A673 (cell line): ENCODE measurements around the gene EIF2B2. TPM values are rescaled to one million over a fixed set of nuclear protein-coding genes. Genes with fewer than 3 reads are reported as not detected.

Experiments
- BruUV-seq: library from RNA; stranded (reverse); fragments of 400-500 nt; replicated peaks from 2 replicates; lab custom pipeline; 2021; lab: Mats Ljungman, UMichigan
- CTCF ChIA-PET: fragments of 300-600 bp; sonication (Branson Sonifier 250); formaldehyde crosslinking; loops from one replicate; lab custom pipeline; 2022; ENCODE audit warnings: antibody characterized with exemption; lab: Charles Lee
- POLR2A ChIA-PET: fragments of 300-600 bp; sonication (Branson Sonifier 250); formaldehyde crosslinking; loops from one replicate; lab custom pipeline; 2022; ENCODE audit warnings: antibody characterized with exemption; ENCODE audit not compliant: low non-redundant PET; lab: Charles Lee
- DNase-seq: peaks from one replicate; pipeline ENCODE4 v3.0.0-alpha.2; 2015; ENCODE audit warnings: low spot score
- H3K27ac ChIP-seq: fragments of 200-600 bp; sonication (generic); 2 replicates; pipeline ENCODE4 v1.5.1; 2016; ENCODE audit warnings: mixed run types, low read depth, mild to moderate bottlenecking, mixed read lengths, antibody characterized with exemption, low read length; ENCODE audit not compliant: poor library complexity, severe bottlenecking
- H3K27me3 ChIP-seq: fragments of 200-600 bp; sonication (generic); replicated peaks from 2 replicates; pipeline ENCODE4 v1.6.1; 2017; ENCODE audit warnings: mixed run types, low read depth, mild to moderate bottlenecking, mixed read lengths, antibody characterized with exemption, low read length; ENCODE audit not compliant: insufficient read depth, poor library complexity
- H3K36me3 ChIP-seq: fragments of 200-600 bp; sonication (generic); 2 replicates; pipeline ENCODE4 v1.6.1; 2016; ENCODE audit warnings: mixed run types, mild to moderate bottlenecking, mixed read lengths, antibody characterized with exemption, low read length; ENCODE audit not compliant: insufficient read depth, poor library complexity, severe bottlenecking
- H3K4me1 ChIP-seq: fragments of 200-600 bp; sonication (generic); 2 replicates; pipeline ENCODE4 v1.6.1; 2017; ENCODE audit warnings: mixed run types, mild to moderate bottlenecking, mixed read lengths, antibody characterized with exemption, low read length; ENCODE audit not compliant: insufficient read depth, poor library complexity, severe bottlenecking
- H3K4me3 ChIP-seq: fragments of 200-600 bp; sonication (generic); 2 replicates; pipeline ENCODE4 v1.5.1; 2016; ENCODE audit warnings: low read depth, mixed run types, mild to moderate bottlenecking, mixed read lengths, low read length; ENCODE audit not compliant: poor library complexity, severe bottlenecking
- H3K9me3 ChIP-seq: fragments of 200-600 bp; sonication (generic); 2 replicates; pipeline ENCODE4 v1.6.1; 2016; ENCODE audit warnings: mixed run types, low read depth, mild to moderate bottlenecking, mixed read lengths, antibody characterized with exemption, low read length; ENCODE audit not compliant: poor library complexity, severe bottlenecking
- EZH2 ChIP-seq: fragments of 200-600 bp; sonication (generic); IDR thresholded peaks from 2 replicates; pipeline ENCODE4 v1.6.1; 2017; ENCODE audit warnings: borderline replicate concordance, low read depth, mild to moderate bottlenecking, mixed read lengths, antibody characterized with exemption, low read length; ENCODE audit not compliant: poor library complexity, severe bottlenecking
- intact Hi-C: fragments of 100-400 bp; cut with micrococcal nuclease; formaldehyde crosslinking; loops from one replicate; pipeline ENCODE4 v1.10.0; 2022; ENCODE audit not compliant: unreplicated experiment
- total RNA-seq: library from RNA; stranded (reverse); gene quantifications from 2 replicates; pipeline ENCODE4 v1.2.3, GENCODE V29; 2021
- TF ChIP-seq, protein P1 (sequence below): fragments of 300-800, 200-600 bp; sonication (generic); conservative IDR thresholded peaks from 2 replicates; pipeline ENCODE4 v1.5.1; 2017; ENCODE audit warnings: low read depth, mild to moderate bottlenecking, antibody characterized with exemption, low read length, moderate library complexity, mixed read lengths

The EIF2B2 gene
- total RNA-seq, 1 experiment from 2014 or later, result 106 TPM

DNA sequence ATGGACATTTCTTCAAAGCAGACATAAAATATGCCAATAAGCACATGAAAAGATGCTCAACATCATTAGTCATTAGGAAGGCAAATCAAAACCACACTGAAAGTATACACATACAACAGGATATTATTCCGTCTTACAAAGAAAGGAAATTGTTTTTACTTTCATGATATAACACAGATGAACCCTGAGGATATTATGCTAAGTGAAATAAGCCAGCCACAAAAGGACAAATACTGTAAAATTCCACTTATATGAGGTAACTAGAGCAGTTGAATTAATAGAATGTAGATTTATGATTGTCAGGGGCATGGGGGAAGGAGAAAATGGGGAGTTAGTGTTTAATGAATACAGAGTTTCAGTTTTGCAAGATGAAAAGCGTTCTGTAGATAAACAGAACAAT, 56.9 kb downstream of the EIF2B2 start:
- no peaks in the 10 kb centered on the region for H3K27me3 ChIP-seq
- peaks cover 7% of the 10 kb centered on the region for H3K4me1 ChIP-seq
- no peak overlapping the region for H3K27ac ChIP-seq
- no peak overlapping the region for H3K4me3 ChIP-seq
- intact Hi-C loops, result no loop called here
- ChIA-PET CTCF (no interaction called here), POLR2A (no interaction called here)
- peaks cover 19% of the 10 kb centered on the region for H3K36me3 ChIP-seq
- TF ChIP-seq, protein P1, sequence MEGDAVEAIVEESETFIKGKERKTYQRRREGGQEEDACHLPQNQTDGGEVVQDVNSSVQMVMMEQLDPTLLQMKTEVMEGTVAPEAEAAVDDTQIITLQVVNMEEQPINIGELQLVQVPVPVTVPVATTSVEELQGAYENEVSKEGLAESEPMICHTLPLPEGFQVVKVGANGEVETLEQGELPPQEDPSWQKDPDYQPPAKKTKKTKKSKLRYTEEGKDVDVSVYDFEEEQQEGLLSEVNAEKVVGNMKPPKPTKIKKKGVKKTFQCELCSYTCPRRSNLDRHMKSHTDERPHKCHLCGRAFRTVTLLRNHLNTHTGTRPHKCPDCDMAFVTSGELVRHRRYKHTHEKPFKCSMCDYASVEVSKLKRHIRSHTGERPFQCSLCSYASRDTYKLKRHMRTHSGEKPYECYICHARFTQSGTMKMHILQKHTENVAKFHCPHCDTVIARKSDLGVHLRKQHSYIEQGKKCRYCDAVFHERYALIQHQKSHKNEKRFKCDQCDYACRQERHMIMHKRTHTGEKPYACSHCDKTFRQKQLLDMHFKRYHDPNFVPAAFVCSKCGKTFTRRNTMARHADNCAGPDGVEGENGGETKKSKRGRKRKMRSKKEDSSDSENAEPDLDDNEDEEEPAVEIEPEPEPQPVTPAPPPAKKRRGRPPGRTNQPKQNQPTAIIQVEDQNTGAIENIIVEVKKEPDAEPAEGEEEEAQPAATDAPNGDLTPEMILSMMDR, result no peak
- TF ChIP-seq EZH2, result no peak
- BruUV-seq, result no TSS peak
- DNase-seq, result no peak
- H3K9me3 ChIP-seq, result peaks cover 8% of the 10 kb centered on the region

DNA sequence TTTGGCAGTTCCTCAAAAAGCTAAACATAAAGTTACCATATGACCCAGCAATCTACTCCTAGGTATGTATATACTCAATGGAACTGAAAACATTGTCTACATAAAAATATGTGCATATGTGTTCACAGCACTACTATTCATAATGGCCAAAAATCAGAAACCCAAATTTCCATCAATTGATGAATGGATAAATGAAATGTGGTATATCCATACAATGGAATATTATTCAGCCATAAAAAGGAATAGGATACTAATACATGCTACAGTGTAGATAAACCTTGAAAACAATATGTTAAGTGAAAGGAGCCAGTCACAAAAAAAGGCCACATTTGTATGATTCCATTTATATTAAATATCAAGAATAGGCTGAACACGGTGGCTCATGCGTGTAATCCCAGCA, 57.7 kb downstream of the EIF2B2 start:
- CTCF ChIA-PET, result no interaction called here
- no peak for TF ChIP-seq EZH2
- TF ChIP-seq, protein P1, result no peak
- peaks cover 19% of the 10 kb centered on the region for H3K36me3 ChIP-seq
- no TSS peak for BruUV-seq
- no peak overlapping the region for H3K27ac ChIP-seq
- POLR2A ChIA-PET, result no interaction called here
- DNase-seq, result no peak
- H3K9me3 ChIP-seq, result peaks cover 8% of the 10 kb centered on the region
- H3K4me3 ChIP-seq, result no peak overlapping the region
- peaks cover 4% of the 10 kb centered on the region for H3K4me1 ChIP-seq
- no peaks in the 10 kb centered on the region for H3K27me3 ChIP-seq
- intact Hi-C loops, result no loop called here

Other genes starting within 250 kb of the EIF2B2 start
- 91.2 and 94.3 TPM in 2 replicates for gene YLPM1, start 239.6 kb upstream of the EIF2B2 start, total RNA-seq
- gene PROX2, start 126.8 kb upstream of the EIF2B2 start, total RNA-seq, result not detected in 2 replicates
- gene DLST, start 121.0 kb upstream of the EIF2B2 start, total RNA-seq, result 139 and 145 TPM in 2 replicates
- gene RPS6KL1, start 79.7 kb upstream of the EIF2B2 start, total RNA-seq, result 0.80 and 1.0 TPM in 2 replicates
- gene PGF, start 47.3 kb upstream of the EIF2B2 start, total RNA-seq, result 32.2 and 48.1 TPM in 2 replicates
- 21.0 and 24.0 TPM in 2 replicates for gene MLH3, start 48.5 kb downstream of the EIF2B2 start, total RNA-seq
- 47.1 and 50.2 TPM in 2 replicates for gene ACYP1, start 61.1 kb downstream of the EIF2B2 start, total RNA-seq
- 1.0 TPM in 2 replicates for gene ZC2HC1C, start 66.7 kb downstream of the EIF2B2 start, total RNA-seq
- gene NEK9, start 124.1 kb downstream of the EIF2B2 start, total RNA-seq, result 75.8 and 76.1 TPM in 2 replicates
- gene TMED10, start 173.7 kb downstream of the EIF2B2 start, total RNA-seq, result 275 and 278 TPM in 2 replicates